GM19023 (cell line): Measurements from ENCODE around the gene SCRN3.
"Not testable (repeated sequence)": the region's sequence is repeated elsewhere in the genome, so short reads cannot be mapped to it uniquely, and the experiment has no call there.

Source experiments
- ATAC-seq: cut with Tn5 transposase; IDR thresholded peaks from one replicate; pipeline ENCODE4 v1.9.1; 2021; ENCODE audit warnings: mild to moderate bottlenecking, moderate library complexity; ENCODE audit not compliant: unreplicated experiment

The SCRN3 gene

GRCh38 chr2:174395284-174395968 is at the start of gene SCRN3:
Gene SCRN3 (plus strand): TSS chr2:174395730. CDS start chr2:174398284, 2,554 bp downstream.
- peak; percentile 97 for ATAC-seq

GRCh38 chr2:174350018-174350417 is 45.5 kb upstream of the SCRN3 start:
- ATAC-seq: no peak

GRCh38 chr2:174350593-174351181 is 44.8 kb upstream of the SCRN3 start:
- ATAC-seq: no peak

GRCh38 chr2:174353004-174353403 is 42.5 kb upstream of the SCRN3 start:
- no peak for ATAC-seq

DNA sequence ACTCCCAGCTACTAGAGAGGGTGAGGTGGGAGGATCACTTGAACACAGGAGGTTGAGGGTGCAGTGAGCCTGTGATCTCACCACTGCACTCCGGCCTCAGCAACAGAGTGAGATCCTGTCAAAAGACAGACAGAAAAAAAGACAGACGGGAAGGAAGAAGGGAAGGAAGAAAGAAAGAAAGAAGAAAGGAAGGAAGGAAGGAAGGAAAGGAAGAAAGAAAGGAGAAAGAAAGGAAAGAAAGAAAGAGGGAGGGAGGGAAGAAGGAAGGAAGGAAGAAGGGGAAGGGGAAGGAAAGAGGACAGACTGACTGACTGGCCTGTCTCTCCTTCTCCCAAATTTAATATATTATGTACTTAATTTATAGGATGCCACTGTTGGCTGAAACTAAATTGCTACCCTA is 39.2 kb upstream of the SCRN3 start:
- no peak for ATAC-seq

- not testable (repeated sequence) for ATAC-seq
Measured at GRCh38 chr2:174359663-174360062, 35.9 kb upstream of the SCRN3 start.

DNA sequence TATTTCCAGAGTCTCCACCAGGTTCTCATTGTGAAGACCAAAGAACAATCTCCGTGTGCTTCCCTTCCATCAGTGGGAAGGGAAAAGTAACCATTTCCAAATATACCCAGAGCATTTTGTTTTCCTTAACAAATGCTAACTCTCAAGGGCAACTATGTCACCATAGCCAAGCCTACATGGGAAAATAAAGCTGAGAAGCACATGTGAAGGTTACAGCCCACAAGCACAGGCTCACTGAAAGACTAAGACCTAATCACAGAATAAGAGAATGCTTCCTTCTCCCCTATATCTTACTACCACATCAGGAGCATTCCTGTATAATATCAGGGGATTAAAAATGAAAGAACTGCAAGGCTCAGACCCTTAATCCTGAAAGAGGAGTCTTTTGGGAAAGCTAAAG is 32.6 kb upstream of the SCRN3 start:
- no peak for ATAC-seq

GRCh38 chr2:174363492-174364225 is 31.9 kb upstream of the SCRN3 start:
- ATAC-seq: not testable (repeated sequence)

- ATAC-seq: no peak
Measured at GRCh38 chr2:174364628-174365027, 30.9 kb upstream of the SCRN3 start.

DNA sequence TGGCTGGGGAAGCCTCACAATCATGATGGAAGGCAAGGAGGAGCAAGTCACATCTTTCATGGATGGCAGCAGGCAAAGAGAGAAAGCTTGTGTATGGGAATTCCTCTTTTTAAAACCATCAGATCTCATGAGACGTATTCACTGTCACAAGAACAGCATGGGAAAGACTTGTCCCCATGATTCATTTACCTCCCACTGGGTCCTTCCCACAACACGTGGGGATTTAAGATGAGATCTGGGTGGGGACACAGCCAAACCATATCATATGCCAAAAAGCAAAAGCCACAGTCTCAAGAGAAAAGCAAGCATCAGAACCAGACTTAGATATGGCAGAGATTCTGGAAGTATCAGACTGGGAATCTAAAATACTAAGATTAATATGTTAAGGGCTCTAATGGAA is 30.0 kb upstream of the SCRN3 start:
- ATAC-seq: no peak

DNA sequence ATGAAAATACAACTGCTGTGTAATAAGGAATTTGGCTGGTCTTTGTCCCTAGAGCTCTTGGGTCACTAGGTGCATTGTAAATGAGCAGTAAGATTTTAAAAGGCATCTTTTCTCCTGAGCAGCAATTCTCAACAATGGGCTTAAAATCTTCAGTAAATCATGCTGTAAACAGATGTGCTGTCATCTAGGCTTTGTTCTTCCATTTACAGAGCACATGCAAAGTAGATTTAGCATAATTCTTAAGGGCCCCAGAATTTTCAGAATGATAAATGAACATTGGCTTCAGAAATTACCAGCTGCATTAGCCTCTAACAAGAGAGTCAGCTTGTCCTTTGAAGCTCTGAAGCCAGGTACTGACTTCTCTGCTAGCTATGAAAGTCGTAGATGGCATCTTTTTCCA is 26.8 kb upstream of the SCRN3 start:
- no peak for ATAC-seq

- ATAC-seq: no peak
Measured at GRCh38 chr2:174376967-174377366, 18.6 kb upstream of the SCRN3 start.

DNA sequence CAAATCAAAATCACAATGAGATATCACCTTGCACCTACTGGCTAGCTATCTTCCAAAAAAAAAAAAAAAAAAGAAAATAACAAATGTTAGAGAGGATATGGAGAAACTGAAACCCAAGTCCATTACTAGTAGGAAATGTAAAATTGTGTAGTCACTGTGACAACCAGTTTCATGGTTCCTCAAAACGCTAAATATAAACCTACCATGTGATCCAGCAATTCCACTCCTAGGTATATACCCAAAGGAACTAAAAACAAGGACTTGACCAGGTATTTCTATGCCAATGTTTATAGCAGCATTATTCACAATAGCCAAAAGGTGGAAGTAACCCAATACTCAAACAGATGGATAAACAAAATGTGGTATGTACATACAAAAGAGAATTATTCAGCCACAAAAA is 11.7 kb upstream of the SCRN3 start:
- ATAC-seq: no peak

- no peak for ATAC-seq
Measured at GRCh38 chr2:174385201-174385600, 10.3 kb upstream of the SCRN3 start.

DNA sequence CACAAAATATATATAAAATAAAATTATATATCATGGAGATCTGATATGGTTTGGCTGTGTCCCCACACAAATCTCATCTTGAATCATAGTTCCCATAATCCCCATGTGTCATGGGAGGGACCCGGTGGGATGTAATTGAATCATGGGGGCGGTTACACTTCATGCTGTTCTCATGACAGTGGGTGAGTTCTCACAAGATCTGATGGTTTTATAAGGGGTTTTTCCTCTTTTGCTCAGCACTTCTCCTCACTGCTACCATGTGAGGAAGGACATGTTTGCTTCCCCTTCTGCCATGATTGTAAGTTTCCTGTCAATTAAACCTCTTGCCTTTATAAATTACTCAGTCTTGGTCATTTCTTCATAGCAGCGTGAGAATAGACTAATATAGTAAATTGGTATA is 6.8 kb upstream of the SCRN3 start:
- not testable (repeated sequence) for ATAC-seq

DNA sequence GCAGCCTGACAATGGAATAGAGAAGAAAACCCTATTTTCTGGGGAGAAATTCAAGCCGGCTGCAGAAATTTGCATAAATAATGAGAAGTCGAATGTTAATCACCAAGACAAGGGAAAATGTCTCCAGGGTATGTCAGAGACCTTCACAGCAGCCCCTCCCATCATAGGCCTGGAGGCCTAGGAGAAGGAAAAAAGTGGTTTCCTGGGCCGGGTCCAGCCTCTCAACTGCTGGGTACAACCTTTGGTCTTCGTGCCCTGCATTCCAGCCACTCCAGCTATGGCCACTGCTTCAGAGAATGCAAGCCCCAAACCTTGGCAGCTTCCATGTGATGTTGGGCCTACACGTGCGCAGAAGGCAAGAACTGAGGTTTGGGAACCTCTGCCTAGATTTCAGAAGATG is 6.0 kb upstream of the SCRN3 start:
- no peak for ATAC-seq

DNA sequence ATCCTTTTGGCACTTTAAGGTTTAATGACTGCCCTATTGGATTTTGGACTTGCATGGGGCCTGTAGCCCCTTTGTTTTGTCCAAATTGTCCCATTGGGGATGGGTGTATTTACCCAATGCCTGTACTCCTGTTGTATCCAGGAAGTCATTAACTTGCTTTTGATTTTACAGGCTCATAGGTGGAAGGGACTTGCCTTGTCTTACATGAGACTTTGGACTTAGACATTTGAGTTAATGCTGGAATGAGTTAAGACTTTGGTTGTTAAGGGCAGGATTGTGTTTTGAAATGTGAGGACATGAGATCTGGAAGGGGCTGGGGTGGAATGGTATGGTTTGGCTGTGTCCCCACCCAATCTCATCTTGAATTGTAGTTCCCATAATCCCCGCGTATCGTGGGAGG is 5.2 kb upstream of the SCRN3 start:
- not testable (repeated sequence) for ATAC-seq

GRCh38 chr2:174392706-174393105 is 2.8 kb upstream of the SCRN3 start:
- ATAC-seq: no peak

DNA sequence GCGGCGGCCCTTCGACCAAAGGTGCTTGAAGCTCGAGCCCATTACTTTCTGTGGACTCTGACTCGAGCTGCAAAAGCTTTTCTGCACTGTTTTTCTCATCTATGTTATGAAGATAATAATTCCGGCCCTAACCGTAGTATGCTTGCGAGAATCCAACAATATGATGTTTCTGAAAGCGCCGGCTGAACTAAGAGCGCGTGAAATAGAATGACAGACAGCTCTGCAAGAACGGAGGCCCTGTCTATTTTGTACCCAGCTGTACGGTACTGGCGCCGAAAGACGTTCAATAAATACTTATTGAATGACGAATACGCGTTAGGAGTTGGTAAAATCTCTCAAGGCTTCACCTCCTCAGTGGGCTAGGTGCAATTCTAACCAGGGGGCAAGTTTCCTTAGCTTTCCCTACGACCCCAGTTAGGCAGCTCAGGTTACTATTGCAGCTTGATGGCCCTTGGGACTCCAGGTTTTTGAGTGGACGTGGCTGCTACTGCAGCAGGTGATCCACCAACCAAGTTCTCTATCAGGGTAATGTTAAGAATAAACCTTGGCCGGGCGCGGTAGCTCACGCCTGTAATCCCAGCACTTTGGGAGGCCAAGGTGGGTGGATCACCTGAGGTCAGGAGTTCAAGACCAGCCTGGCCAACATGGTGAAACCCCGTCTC is 570 bp downstream of the SCRN3 start:
- no peak for ATAC-seq

GRCh38 chr2:174397773-174398172 is 2.2 kb downstream of the SCRN3 start:
- no peak for ATAC-seq

- ATAC-seq: no peak
Measured at GRCh38 chr2:174399171-174399570, 3.6 kb downstream of the SCRN3 start.

DNA sequence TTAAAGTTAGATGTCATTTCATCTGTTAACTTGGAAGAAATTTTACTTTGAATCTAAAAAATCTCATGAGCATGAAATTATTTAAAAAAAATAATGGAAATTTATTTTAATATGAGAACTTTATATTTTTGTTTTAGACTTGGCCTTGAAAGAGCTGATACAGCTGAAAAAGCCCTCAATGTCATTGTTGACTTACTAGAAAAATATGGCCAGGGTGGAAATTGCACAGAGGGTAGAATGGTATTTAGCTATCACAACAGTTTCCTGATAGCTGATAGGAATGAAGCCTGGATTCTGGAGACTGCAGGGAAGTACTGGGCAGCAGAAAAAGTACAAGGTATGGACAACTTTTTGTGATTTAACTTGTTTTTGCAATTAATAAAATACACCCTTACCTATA is 5.3 kb downstream of the SCRN3 start:
- ATAC-seq: no peak
